HG03025 (cell line): Measurements from ENCODE around the gene BPNT1.
A peak's percentile ranks its signal among the peaks of the same experiment; 100 is the strongest.
"Not testable (repeated sequence)": the region's sequence is repeated elsewhere in the genome, so short reads cannot be mapped to it uniquely, and the experiment has no call there.

ENCODE experiments used
- ATAC-seq: cut with Tn5 transposase; IDR thresholded peaks from one replicate; pipeline ENCODE4 v1.9.1; 2021; ENCODE audit warnings: mild to moderate bottlenecking, moderate library complexity; ENCODE audit not compliant: unreplicated experiment, low FRiP score

Gene BPNT1

DNA sequence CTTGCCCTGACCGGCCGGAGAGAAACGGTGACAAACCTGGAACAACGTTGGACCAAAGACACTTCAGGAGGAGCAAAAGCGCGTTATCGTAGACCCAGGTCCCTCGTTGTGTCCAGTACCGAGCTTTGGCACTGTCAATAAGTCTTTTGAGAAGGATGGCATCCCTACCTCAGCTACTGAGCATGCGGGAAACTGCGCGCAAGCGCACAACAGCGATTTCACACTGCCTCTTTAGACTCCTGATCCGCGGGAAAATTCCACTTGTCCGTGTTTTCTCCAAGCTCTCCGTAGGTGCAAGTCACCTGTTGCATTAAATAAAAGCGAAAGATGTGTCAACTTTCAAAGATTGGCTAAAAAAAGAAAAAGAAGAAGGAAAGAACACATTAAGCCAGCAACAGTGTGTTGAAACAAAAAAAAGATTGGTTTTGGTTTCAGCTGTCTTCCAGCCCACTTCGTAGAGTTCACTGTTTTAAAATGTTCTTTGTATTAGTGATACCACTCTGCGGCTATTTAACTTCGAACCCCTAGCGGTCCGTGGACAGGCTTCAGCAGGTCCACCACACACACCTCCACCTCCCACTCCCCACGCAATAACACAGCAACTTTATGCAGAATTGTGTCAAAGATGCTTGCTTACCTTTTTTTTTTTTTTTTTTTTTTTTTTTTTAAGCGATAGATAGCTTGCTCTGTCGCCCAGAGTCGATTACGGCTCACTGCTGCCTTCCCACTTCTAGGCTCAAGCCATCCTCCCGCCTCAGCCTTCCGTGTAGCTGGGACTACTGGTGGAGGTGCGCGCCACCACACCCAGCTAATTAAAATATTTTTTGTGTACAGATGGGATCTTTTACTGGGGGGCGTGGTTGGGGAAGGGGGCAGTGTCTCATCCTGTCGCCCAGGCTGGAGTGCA lies at the start of gene BPNT1:
Gene BPNT1 (minus strand): TSS at position 139 of the 907 bp plus-strand sequence. CDS start 9,942 bp downstream, outside the sequence.
- ATAC-seq = peak; percentile 56

GRCh38 chr1:220137019-220137786 lies 47.6 kb upstream of the BPNT1 start:
- no peak for ATAC-seq

DNA sequence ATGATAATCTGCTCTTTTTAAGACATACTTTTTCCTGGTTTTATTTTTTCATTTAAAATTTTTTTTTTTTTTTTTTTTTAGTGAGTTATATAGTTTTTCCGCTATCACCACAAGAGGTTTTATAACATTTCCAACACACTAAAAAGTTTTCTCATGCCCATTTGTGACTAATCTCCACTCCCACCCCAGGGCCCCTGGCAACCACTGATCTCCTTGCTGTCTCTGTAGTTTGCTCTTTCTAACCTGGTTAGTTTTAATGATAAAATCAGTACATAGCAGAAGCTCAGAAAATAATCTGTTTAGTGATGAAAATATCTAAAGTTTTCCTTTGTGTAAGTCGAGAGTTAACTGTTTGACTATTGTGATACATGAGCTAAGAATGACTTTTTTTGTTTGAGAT lies 46.2 kb upstream of the BPNT1 start:
- ATAC-seq = no peak

DNA sequence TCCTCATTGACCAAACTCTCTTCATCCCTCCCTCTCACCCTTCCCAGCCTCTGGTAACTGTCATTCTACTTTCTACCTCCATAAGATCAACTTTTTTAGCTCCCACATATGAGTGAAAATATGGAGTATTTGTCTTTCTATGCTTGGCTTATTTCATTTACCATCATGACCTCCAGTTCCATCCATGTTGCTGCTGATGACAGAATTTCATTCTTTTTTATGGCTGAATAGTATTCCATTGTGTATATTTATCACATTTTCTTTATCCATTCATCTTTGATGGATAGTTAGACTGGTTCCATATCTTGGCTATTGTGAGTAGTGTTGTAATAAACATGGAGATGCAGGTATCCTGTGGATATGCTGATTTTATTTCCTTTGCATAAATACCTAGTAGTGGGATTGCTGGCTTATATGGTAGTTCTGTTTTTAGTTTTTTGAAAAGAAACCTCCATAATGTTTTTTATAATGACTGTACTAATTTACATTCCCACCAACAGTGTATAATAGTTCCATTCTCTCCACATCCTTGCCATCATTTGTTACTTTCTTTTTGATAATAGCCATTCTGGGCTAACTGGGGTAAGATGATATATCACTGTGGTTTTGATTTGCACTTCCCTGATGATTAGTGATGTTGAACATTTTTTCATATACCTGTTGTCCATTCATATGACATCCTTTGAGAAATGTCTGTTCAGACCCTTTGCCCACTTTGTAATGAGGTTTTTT lies 40.1 kb upstream of the BPNT1 start:
- ATAC-seq = no peak

- ATAC-seq = no peak
Measured at GRCh38 chr1:220127076-220127475, 37.5 kb upstream of the BPNT1 start.

GRCh38 chr1:220124542-220124941 lies 35.0 kb upstream of the BPNT1 start:
- no peak for ATAC-seq

GRCh38 chr1:220123889-220124288 lies 34.3 kb upstream of the BPNT1 start:
- no peak for ATAC-seq

DNA sequence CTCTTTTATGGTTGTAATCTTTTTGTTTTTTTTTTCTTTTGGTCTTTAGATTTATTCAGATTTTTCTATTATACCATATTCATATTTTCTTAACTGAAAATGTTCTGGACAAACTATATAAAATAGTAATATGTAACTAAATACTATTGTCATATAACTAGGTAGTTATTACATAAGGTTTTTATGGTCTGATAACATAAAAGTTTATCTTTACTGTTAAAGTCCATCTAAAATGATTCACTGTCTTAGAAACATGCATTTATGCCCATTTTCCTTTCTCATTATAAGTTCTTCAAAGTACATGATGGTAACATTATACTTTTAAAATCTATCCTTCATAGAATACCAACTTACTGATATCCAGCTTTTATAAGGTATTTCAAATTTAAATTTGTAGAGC lies 33.5 kb upstream of the BPNT1 start:
- ATAC-seq = no peak

GRCh38 chr1:220121791-220122530 lies 32.4 kb upstream of the BPNT1 start:
- no peak for ATAC-seq

GRCh38 chr1:220119043-220119512 lies 29.5 kb upstream of the BPNT1 start:
- ATAC-seq = no peak

- ATAC-seq = no peak
Measured at GRCh38 chr1:220113136-220113695, 23.6 kb upstream of the BPNT1 start.

GRCh38 chr1:220112600-220112999 lies 23.0 kb upstream of the BPNT1 start:
- ATAC-seq = not testable (repeated sequence)

GRCh38 chr1:220110473-220110872 lies 20.9 kb upstream of the BPNT1 start:
- not testable (repeated sequence) for ATAC-seq

- ATAC-seq = no peak
Measured at GRCh38 chr1:220099826-220100225, 10.2 kb upstream of the BPNT1 start.

GRCh38 chr1:220094016-220094911 lies 4.7 kb upstream of the BPNT1 start, which contains the start of gene IARS2:
Gene IARS2, plus strand, starts transcription at chr1:220094132. Its CDS starts 85 bp downstream, at chr1:220094217.
- peak; percentile 51 for ATAC-seq

DNA sequence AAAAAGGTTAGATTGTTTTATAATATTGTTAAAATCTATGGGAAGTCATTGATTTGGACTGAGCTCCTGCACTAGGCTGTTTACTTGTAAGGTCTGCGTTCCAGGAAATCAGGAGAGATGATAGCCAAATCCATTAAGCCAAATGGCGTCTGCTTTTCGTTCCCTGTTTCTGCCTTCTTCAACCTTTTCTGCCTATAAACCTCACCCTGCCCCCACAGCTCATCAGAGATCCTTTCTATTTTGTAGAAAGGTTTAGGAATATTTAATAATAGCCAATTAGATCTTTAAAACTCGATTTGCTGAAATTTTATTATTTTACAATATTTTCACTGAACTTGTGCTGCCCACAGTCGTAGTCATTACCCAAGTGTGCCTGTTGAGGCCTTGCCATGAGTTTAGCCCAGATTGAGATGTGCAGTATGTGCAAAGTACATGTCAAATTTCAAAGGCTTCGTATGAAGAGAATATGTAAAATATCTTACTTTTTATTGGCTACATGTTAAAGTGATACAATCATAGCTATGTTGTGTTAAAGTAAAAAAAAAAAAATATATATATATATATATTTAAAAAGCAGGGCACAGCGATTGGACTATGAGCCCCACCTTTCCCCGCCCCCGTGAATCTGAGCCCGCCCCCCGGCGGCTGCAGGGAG lies 3.9 kb upstream of the BPNT1 start:
- peak; percentile 4 for ATAC-seq

DNA sequence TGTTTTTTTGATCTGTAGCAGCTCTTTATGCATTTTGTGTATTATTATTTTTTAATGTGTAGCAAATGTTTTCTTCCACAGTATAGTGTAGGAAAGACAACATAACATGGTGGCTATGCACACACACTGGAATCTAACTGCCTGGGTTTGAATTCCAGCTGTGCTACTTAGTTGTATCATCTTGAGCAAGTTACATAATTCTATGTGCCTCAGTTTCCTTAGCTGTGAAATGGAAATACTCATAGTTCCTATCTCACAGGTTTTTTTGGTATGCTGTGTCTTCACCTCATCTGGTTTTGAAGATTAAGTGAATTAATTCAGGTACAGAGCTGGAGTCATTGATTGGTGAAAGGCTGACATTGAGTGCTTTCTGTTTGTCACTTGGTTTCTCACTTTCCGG lies 3.1 kb upstream of the BPNT1 start:
- ATAC-seq = no peak

- not testable (repeated sequence) for ATAC-seq
Measured at GRCh38 chr1:220086261-220086686, 3.3 kb downstream of the BPNT1 start.
